ENCODE results near the gene MOSMO.

Gene MOSMO

GRCh38 chr16:22075776-22076175 is 67.9 kb downstream of the MOSMO start:
- no peak overlapping the region for H2BK120ac ChIP-seq (ENCODE audit: insufficient read depth, low read length, poor library complexity)
- H3K9me3 ChIP-seq (ENCODE audit: insufficient read depth, low read depth, low read length), result no peaks in the 10 kb centered on the region
- H2BK5ac ChIP-seq (ENCODE audit: low read depth, low read length, poor library complexity), result no peak overlapping the region
- no peak overlapping the region for H3K18ac ChIP-seq (ENCODE audit: low read length)
- H2AFZ ChIP-seq (ENCODE audit: insufficient read depth, low read length, poor library complexity), result no peak overlapping the region
- H3K23ac ChIP-seq (ENCODE audit: low read length), result no peak overlapping the region
- no peak overlapping the region for H3K4me3 ChIP-seq (ENCODE audit: low read depth, low read length)
- no peak overlapping the region for H4K12ac ChIP-seq (ENCODE audit: low read depth, low read length)
- H4K8ac ChIP-seq (ENCODE audit: low read depth, low read length), result no peak overlapping the region
- no peak overlapping the region for H3K27ac ChIP-seq (ENCODE audit: low read depth, low read length)
- no peak overlapping the region for H3K9ac ChIP-seq (ENCODE audit: low read length)
- H3K79me2 ChIP-seq (ENCODE audit: control insufficient read depth, insufficient read depth, low read length, poor library complexity), result no peaks in the 10 kb centered on the region
- no peaks in the 10 kb centered on the region for H3K36me3 ChIP-seq (ENCODE audit: control insufficient read depth in 1 of 2, insufficient read depth in 2 of 2, low read length in 2 of 2)
- no CpG with 5 or more reads among the region's 1 CpG for WGBS (ENCODE audit: extremely low coverage, insufficient coverage, insufficient read length)
- no peak overlapping the region for H2AK5ac ChIP-seq (ENCODE audit: low read length)
- H3K4me2 ChIP-seq (ENCODE audit: low read length), result no peak overlapping the region
- no peak overlapping the region for H2BK12ac ChIP-seq (ENCODE audit: low read length)
- no peak for DNase-seq
- H3K79me1 ChIP-seq (ENCODE audit: low read length), result no peaks in the 10 kb centered on the region
- no peak overlapping the region for H3K4ac ChIP-seq (ENCODE audit: low read depth, low read length)
- no peak overlapping the region for H3K14ac ChIP-seq (ENCODE audit: low read length)
- H3K4me1 ChIP-seq (ENCODE audit: control insufficient read depth in 1 of 2, insufficient read depth in 2 of 2, low read length in 2 of 2), result no peaks in the 10 kb centered on the region
- H3K27me3 ChIP-seq (ENCODE audit: insufficient read depth, low read length), result no peaks in the 10 kb centered on the region
- H4K91ac ChIP-seq (ENCODE audit: low read depth, low read length), result no peak overlapping the region

- Histone ChIP-seq H3K79me2 (ENCODE audit: control insufficient read depth, insufficient read depth, low read length, poor library complexity) (no peaks in the 10 kb centered on the region), H3K4me1 (ENCODE audit: control insufficient read depth in 1 of 2, insufficient read depth in 2 of 2, low read length in 2 of 2) (no peaks in the 10 kb centered on the region), H2BK5ac (ENCODE audit: low read depth, low read length, poor library complexity) (no peak overlapping the region), H3K23ac (ENCODE audit: low read length) (no peak overlapping the region), H3K9ac (ENCODE audit: low read length) (no peak overlapping the region), H2AK5ac (ENCODE audit: low read length) (no peak overlapping the region), H4K8ac (ENCODE audit: low read depth, low read length) (no peak overlapping the region), H3K36me3 (ENCODE audit: control insufficient read depth in 1 of 2, insufficient read depth in 2 of 2, low read length in 2 of 2) (no peaks in the 10 kb centered on the region), H3K18ac (ENCODE audit: low read length) (no peak overlapping the region), H4K12ac (ENCODE audit: low read depth, low read length) (no peak overlapping the region), H3K27ac (ENCODE audit: low read depth, low read length) (no peak overlapping the region), H4K91ac (ENCODE audit: low read depth, low read length) (no peak overlapping the region), H3K9me3 (ENCODE audit: insufficient read depth, low read depth, low read length) (no peaks in the 10 kb centered on the region), H2AFZ (ENCODE audit: insufficient read depth, low read length, poor library complexity) (no peak overlapping the region), H3K79me1 (ENCODE audit: low read length) (no peaks in the 10 kb centered on the region), H2BK12ac (ENCODE audit: low read length) (no peak overlapping the region), H3K4me2 (ENCODE audit: low read length) (no peak overlapping the region), H2BK120ac (ENCODE audit: insufficient read depth, low read length, poor library complexity) (no peak overlapping the region), H3K14ac (ENCODE audit: low read length) (no peak overlapping the region), H3K4me3 (ENCODE audit: low read depth, low read length) (no peak overlapping the region), H3K27me3 (ENCODE audit: insufficient read depth, low read length) (no peaks in the 10 kb centered on the region), H3K4ac (ENCODE audit: low read depth, low read length) (no peak overlapping the region)
- peak; percentile 60 to 80 for DNase-seq
- WGBS (ENCODE audit: extremely low coverage, insufficient coverage, insufficient read length), result no CpG with 5 or more reads among the region's 8 CpGs
These were observed 69.9 kb downstream of the MOSMO start for GRCh38 chr16:22077700-22078313.

DNA sequence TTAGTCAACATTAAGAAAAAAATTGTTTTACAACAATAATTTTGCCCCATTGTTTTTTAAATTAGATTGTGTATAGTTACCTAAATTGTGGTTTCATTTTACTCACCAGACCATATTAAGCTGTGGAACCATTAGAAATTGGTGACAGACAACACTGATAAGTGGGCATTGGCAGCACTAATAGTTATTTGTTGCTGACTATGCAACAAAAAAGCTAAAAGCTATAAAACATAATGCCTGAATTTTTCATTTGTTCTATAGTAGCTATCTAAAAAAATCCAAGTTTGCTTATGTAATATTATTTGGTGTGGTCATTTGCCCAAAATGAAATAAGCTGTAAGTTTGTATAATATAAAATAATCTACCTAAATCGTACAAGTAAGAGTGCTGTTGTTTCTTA is 70.7 kb downstream of the MOSMO start:
- H3K27me3 ChIP-seq (ENCODE audit: insufficient read depth, low read length), result no peaks in the 10 kb centered on the region
- WGBS (ENCODE audit: extremely low coverage, insufficient coverage, insufficient read length), result no CpG with 5 or more reads among the region's 1 CpG
- H4K91ac ChIP-seq (ENCODE audit: low read depth, low read length), result no peak overlapping the region
- H3K79me1 ChIP-seq (ENCODE audit: low read length), result no peaks in the 10 kb centered on the region
- no peaks in the 10 kb centered on the region for H3K79me2 ChIP-seq (ENCODE audit: control insufficient read depth, insufficient read depth, low read length, poor library complexity)
- no peak overlapping the region for H3K4me2 ChIP-seq (ENCODE audit: low read length)
- H3K4ac ChIP-seq (ENCODE audit: low read depth, low read length), result no peak overlapping the region
- no peak overlapping the region for H3K9ac ChIP-seq (ENCODE audit: low read length)
- no peak overlapping the region for H2AFZ ChIP-seq (ENCODE audit: insufficient read depth, low read length, poor library complexity)
- no peak overlapping the region for H2BK12ac ChIP-seq (ENCODE audit: low read length)
- H2BK120ac ChIP-seq (ENCODE audit: insufficient read depth, low read length, poor library complexity), result no peak overlapping the region
- H3K14ac ChIP-seq (ENCODE audit: low read length), result no peak overlapping the region
- H3K4me1 ChIP-seq (ENCODE audit: control insufficient read depth in 1 of 2, insufficient read depth in 2 of 2, low read length in 2 of 2), result no peaks in the 10 kb centered on the region
- H3K36me3 ChIP-seq (ENCODE audit: control insufficient read depth in 1 of 2, insufficient read depth in 2 of 2, low read length in 2 of 2), result no peaks in the 10 kb centered on the region
- H3K23ac ChIP-seq (ENCODE audit: low read length), result no peak overlapping the region
- H2AK5ac ChIP-seq (ENCODE audit: low read length), result no peak overlapping the region
- no peak overlapping the region for H2BK5ac ChIP-seq (ENCODE audit: low read depth, low read length, poor library complexity)
- H3K18ac ChIP-seq (ENCODE audit: low read length), result no peak overlapping the region
- H3K9me3 ChIP-seq (ENCODE audit: insufficient read depth, low read depth, low read length), result no peaks in the 10 kb centered on the region
- H4K8ac ChIP-seq (ENCODE audit: low read depth, low read length), result no peak overlapping the region
- no peak overlapping the region for H4K12ac ChIP-seq (ENCODE audit: low read depth, low read length)
- no peak for DNase-seq
- H3K4me3 ChIP-seq (ENCODE audit: low read depth, low read length), result no peak overlapping the region
- H3K27ac ChIP-seq (ENCODE audit: low read depth, low read length), result no peak overlapping the region

GRCh38 chr16:22081050-22081449 is 73.1 kb downstream of the MOSMO start:
- whole genome bisulfite sequencing (ENCODE audit: extremely low coverage, insufficient coverage, insufficient read length), result no CpG with 5 or more reads among the region's 3 CpGs
- H3K18ac ChIP-seq (ENCODE audit: low read length), result no peak overlapping the region
- H4K8ac ChIP-seq (ENCODE audit: low read depth, low read length), result no peak overlapping the region

More at GRCh38 chr16:22081050-22081449, 73.1 kb downstream of the MOSMO start:
- Histone ChIP-seq H3K36me3 (ENCODE audit: control insufficient read depth in 1 of 2, insufficient read depth in 2 of 2, low read length in 2 of 2) (no peaks in the 10 kb centered on the region), H3K79me2 (ENCODE audit: control insufficient read depth, insufficient read depth, low read length, poor library complexity) (no peaks in the 10 kb centered on the region), H3K4me2 (ENCODE audit: low read length) (no peak overlapping the region), H3K27ac (ENCODE audit: low read depth, low read length) (no peak overlapping the region), H2BK120ac (ENCODE audit: insufficient read depth, low read length, poor library complexity) (no peak overlapping the region), H3K27me3 (ENCODE audit: insufficient read depth, low read length) (no peaks in the 10 kb centered on the region), H3K4ac (ENCODE audit: low read depth, low read length) (no peak overlapping the region), H3K9me3 (ENCODE audit: insufficient read depth, low read depth, low read length) (no peaks in the 10 kb centered on the region), H3K4me1 (ENCODE audit: control insufficient read depth in 1 of 2, insufficient read depth in 2 of 2, low read length in 2 of 2) (no peaks in the 10 kb centered on the region), H3K14ac (ENCODE audit: low read length) (no peak overlapping the region), H2BK5ac (ENCODE audit: low read depth, low read length, poor library complexity) (no peak overlapping the region), H3K9ac (ENCODE audit: low read length) (no peak overlapping the region), H2BK12ac (ENCODE audit: low read length) (no peak overlapping the region), H3K79me1 (ENCODE audit: low read length) (no peaks in the 10 kb centered on the region), H3K4me3 (ENCODE audit: low read depth, low read length) (no peak overlapping the region), H2AK5ac (ENCODE audit: low read length) (no peak overlapping the region), H4K12ac (ENCODE audit: low read depth, low read length) (no peak overlapping the region), H4K91ac (ENCODE audit: low read depth, low read length) (no peak overlapping the region), H2AFZ (ENCODE audit: insufficient read depth, low read length, poor library complexity) (no peak overlapping the region), H3K23ac (ENCODE audit: low read length) (no peak overlapping the region)
- DNase-seq, result no peak

All from trophoblast cell (in vitro differentiated cells and primary cell).